ENCODE results near the gene PCSK6.

The PCSK6 gene

DNA sequence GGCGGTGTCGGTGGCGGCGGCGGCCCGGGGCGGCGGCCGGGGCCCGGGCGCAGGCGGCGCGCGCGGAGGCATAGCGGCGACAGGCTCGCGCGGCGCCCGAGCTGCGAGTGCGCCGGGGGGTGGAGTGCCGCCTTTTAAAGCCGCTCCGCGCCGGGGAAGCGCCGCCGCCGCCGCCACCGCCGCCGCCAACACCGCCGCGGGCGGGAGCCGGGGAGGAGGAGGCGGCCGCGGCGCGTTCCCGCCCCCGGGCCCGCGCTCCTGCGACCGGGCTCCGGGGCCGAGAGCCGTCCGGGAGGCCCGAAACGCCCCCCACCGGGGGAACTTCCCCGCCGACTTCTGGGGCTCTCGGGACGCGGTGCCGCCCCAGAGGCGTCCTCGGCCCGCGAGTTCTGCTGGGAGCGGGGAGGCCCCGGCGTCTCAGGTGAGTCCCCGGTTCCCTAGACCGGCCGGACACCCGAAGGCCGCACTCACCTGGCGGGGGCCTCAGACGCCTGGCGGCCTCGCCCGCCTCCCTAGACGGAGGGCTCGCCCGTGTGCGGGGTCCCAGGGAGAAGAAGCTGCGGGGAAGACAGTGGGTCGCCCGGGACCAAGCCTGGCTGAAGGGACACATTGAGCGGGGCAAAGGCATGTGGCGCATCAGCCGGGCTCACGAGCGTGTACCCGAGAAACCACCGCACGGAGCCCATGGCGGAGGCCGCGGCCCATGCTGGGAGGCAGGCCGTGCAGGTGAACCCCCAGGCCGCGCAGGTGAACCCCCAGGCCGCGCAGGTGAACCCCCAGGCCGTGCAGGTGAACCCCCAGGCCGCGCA is at the start of gene PCSK6:
Gene PCSK6, minus strand, starts transcription at position 109 of the 809 bp plus-strand sequence. Its CDS starts 37 bp downstream, at position 72.
- TF ChIP-seq GATA3 (IDR thresholded peaks at IDR 0.05; ENCODE audit: low read depth, low read length) (no peak), GATA2 (IDR thresholded peaks at IDR 0.05; ENCODE audit: low read depth, low read length) (no peak)

DNA sequence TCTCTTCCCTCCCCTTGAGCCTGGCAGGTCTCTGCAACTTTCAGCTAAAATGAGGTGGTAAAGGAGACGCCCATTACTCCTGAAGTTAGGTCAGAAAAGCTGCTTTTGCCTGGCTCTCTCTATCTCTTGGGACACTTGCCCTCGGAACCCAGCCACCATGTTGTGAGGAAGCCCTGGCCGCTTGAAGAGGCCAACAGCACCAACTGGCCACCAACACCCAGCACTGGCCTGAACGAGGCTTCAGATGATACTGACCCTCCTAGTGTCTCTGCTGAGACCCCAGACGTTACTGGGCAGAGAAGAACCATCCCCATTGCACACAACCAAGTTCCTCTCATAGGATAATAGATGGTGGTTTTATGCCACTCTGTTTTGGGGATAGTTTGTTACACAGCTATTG is 49.5 kb upstream of the PCSK6 start:
- TF ChIP-seq GATA3 (IDR thresholded peaks at IDR 0.05; ENCODE audit: low read depth, low read length) (no peak), GATA2 (IDR thresholded peaks at IDR 0.05; ENCODE audit: low read depth, low read length) (no peak)

DNA sequence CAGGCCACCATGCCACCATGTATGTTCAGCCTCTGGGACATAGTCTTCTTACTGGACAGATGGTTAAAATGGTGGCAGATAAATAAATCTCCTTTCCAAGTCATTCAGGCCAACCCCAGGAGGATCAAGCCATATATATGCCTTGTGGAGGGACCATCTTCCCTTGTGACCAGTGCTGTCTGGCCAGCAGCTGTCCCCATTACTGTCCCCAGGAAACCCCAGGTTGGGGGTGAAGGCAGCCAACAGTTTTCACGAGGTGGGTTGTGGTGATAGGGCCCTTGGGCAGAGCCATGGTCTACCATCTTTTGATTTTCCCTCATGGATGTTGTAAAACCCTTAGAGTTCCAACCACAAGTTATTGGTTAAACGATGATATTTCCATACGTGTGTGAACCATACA is 48.7 kb upstream of the PCSK6 start:
- no peak for TF ChIP-seq GATA3 (IDR thresholded peaks at IDR 0.05; ENCODE audit: low read depth, low read length)

DNA sequence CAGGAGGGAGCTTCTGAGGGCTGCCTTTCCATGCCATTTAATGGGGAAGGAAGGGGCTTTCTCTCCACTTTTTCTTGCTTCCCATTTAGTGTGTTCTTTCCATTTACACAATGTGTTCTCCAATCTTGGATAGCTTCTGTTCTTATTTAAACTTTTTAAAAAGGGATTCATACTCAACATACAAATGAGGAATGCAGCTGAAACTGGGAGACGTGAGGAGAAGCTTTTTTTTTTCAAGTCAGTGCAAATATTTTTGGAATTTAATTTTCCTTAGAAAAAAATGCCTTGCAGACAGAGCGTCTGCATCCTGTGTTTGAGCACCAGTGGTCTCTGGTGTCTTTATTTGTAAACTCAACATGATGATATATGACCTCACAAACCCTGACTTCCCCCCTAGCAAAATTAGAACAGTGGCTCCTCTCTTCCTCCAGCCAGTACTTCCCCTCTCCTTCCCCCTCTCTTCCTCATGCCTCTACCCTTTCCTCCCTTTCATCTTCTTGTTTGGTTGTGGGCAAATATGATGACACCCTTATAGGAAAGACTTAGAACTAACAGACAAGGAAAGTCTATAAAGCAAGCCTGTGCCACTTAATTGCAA is 48.1 kb upstream of the PCSK6 start:
- TF ChIP-seq GATA2 (IDR thresholded peaks at IDR 0.05; ENCODE audit: low read depth, low read length): no peak
- TF ChIP-seq GATA3 (IDR thresholded peaks at IDR 0.05; ENCODE audit: low read depth, low read length): no peak

DNA sequence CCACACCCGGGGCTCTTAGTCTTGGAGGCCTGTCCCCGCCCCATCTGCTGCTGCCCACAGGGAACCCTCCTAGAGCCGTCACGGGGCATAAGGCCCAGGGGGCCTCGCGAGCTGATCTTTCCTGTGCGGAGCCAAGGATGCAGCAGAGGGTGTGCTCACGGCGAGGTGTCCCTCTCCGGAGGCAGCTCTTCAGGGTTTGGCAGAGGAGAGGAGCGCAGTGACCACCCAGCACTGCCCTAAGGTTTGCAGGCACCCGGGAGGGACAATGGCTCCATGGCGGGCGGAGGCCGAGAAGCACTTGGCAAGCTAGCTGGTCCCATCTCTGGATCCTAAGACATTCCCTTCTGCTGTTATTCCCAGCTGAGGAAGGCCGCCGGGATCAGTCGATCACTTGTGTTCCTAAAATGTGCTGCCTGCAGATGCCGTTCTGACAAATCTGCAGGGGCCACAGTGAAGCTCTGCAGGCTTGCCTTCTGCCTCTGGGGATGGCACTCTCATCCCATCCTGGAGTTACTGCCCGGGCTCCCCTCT is 47.4 kb upstream of the PCSK6 start:
- TF ChIP-seq GATA3 (IDR thresholded peaks at IDR 0.05; ENCODE audit: low read depth, low read length) (no peak), GATA2 (IDR thresholded peaks at IDR 0.05; ENCODE audit: low read depth, low read length) (no peak)

DNA sequence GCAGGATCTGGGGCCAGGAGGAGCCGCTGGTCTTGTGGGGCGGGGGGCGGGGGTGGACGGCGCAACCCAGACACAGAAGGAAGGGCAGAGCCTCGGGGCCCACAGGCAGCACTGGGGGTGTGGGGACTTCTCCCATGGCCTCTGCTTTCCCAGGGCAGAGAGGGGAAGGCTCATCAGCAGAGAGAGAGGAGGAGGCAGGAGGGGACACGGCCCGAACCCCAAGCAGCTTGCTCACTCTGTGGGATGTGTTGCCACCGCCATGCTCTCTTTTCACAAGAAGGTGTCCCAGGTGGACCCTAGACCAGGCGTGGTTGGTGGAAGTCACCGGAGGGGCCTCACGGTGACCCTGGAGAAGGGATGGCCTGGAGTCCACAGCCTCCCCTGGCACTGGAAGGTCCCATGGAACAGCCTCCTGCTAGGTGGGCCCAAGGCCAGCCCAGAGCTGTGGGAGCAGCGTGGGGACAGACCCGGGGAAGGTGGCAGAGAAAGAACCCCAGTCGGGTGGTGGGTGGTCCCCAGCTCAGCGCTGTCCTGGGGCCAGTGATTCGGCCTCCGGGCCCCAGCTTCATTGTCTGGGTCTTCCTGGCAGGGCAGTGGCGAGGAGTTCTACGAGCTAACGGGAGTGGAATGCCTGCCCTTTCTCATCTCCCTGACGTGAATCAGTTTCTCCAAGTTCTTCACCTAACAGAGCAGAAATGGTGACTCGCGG is 46.8 kb upstream of the PCSK6 start:
- TF ChIP-seq GATA2 (IDR thresholded peaks at IDR 0.05; ENCODE audit: low read depth, low read length): no peak
- no peak for TF ChIP-seq GATA3 (IDR thresholded peaks at IDR 0.05; ENCODE audit: low read depth, low read length)

DNA sequence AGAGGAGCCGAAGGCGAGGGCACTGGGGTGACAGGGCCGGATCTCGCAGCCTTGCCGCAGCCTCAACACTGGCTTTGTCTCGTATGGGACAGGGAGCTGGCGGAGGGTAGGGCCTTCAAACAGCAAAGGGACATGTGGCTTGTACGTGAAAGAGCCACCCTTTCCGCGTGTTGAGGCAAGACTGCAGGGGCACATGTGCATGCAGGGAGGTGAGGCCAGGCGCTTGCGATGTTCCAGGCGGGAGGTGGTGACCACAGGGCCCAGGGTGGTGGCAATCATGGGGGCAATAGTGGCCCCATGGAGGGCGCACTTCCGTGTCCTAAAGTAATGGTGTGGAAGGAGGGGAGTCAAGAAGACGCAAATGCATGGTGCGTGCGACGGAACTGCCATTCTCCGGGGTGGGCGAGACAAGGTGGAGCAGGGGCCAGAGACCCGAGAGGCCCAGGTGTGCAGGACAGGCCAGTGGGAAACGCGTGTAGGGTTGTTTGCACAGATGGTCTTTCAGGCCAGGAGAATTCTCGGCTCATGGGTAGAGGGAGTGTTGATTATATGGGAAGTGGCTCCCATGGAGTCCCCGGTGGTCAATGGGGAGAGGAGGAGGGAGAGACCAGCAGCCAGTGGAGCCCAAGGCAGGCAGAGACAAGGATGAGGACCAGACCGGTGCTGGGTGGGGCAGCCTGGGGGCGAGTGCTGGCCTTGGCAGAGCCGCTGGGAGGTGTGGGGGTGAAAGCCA is 45.8 kb upstream of the PCSK6 start:
- TF ChIP-seq GATA2 (IDR thresholded peaks at IDR 0.05; ENCODE audit: low read depth, low read length): no peak
- no peak for TF ChIP-seq GATA3 (IDR thresholded peaks at IDR 0.05; ENCODE audit: low read depth, low read length)

DNA sequence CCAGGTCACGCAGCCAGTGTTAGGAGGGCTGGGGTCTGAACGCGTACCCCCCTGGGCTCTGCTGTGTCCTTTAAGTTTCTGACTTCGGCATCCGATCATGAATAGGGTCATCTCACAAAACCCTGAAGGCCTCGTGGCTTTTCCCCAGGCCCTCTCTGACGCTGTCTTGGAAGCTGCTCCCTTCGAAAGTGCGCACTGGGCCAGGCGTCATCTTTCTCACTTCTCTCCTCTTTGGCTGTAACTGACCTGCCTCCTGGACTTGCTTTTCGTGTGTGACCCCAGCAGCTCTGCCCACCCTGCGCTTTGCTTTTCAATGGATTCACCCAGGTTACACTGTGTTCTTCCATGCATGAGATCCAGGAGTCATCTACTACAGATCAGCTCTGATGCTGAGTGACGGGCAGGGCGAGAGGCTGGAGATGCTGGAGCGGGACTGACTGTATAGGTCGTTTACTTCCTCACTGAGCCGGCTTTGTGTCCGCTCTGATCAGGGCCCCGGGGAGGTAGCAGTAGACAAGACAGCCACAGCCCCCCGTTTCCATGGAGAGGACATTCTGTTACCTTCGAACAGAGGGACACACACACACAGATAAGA is 45.0 kb upstream of the PCSK6 start:
- no peak for TF ChIP-seq GATA3 (IDR thresholded peaks at IDR 0.05; ENCODE audit: low read depth, low read length)
- no peak for TF ChIP-seq GATA2 (IDR thresholded peaks at IDR 0.05; ENCODE audit: low read depth, low read length)

DNA sequence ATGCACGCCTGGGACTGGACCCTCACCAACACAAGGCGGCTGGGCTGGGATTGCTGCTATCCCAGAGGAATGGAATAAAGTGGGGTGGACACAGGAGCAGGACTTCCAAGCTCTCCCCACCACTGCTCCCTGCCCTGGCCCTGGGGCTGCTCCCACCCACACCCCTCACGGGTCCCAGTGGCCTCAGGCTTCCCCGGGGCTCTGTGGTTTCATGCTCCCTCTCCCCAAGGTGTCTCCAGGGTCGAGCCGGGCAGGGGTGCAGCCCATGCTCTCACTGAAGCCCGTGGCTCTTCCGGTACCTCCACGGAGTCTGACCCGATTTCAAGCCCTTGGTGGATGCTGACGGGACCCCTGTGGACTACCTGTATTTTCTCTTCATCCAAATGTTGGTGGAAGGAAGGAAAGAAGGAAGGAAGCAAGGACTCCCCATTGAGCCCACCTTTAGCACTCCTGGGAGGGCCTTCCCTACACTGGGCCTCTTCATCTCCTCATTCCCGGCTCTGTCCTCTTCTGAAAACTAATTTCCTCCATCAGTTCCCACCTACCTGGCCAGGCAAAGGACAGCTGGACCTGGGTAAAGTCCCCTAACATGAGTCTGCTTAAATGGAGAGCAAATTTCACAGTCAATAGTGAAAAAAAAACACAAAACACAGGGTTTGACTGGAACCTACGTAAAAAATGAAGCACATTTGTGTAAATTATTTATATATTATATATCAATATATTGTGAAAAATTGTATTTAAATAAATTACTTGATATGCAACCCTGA is 44.0 kb upstream of the PCSK6 start:
- TF ChIP-seq GATA3 (IDR thresholded peaks at IDR 0.05; ENCODE audit: low read depth, low read length): no peak
- TF ChIP-seq GATA2 (IDR thresholded peaks at IDR 0.05; ENCODE audit: low read depth, low read length): no peak

DNA sequence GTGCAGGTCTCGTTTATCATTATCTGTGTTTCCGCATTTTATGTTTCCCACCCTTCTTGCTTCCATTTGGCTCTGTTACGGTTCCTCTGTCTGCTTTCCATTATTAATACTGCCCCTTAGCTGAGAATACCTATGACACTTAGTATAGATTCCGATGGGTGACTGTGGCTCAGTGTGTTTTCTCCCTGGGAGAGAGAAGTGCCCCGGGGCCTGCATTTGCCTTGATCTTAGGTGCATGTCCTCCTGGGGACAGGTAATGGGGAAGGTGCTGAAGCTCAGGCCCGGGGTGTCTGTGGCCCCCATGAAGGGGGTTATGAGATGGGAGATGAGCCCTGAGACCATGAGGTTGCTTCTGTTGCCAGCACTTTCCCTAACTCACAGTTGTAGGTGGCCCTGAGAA is 43.4 kb upstream of the PCSK6 start:
- TF ChIP-seq GATA2 (IDR thresholded peaks at IDR 0.05; ENCODE audit: low read depth, low read length): no peak
- TF ChIP-seq GATA3 (IDR thresholded peaks at IDR 0.05; ENCODE audit: low read depth, low read length): no peak

DNA sequence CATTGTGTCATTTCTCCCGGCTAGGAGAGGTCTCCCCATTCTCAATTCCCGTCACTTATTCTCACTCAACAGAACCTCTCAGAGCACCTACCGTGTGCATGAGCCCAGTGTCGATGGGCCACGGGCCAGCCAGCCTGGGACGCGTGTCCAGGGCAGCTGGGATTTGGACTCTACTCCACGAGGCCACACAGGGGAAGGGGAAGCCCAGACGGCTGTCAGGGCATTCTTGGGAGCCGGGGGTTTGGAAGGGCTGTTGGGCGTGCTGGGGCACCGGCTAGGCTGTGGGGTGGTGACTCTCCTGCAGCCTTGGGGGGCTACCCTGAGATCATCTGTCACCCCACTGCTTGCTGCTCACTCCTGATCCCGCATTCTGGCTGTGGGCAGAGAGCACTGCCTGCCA is 41.7 kb upstream of the PCSK6 start:
- no peak for TF ChIP-seq GATA2 (IDR thresholded peaks at IDR 0.05; ENCODE audit: low read depth, low read length)
- no peak for TF ChIP-seq GATA3 (IDR thresholded peaks at IDR 0.05; ENCODE audit: low read depth, low read length)

DNA sequence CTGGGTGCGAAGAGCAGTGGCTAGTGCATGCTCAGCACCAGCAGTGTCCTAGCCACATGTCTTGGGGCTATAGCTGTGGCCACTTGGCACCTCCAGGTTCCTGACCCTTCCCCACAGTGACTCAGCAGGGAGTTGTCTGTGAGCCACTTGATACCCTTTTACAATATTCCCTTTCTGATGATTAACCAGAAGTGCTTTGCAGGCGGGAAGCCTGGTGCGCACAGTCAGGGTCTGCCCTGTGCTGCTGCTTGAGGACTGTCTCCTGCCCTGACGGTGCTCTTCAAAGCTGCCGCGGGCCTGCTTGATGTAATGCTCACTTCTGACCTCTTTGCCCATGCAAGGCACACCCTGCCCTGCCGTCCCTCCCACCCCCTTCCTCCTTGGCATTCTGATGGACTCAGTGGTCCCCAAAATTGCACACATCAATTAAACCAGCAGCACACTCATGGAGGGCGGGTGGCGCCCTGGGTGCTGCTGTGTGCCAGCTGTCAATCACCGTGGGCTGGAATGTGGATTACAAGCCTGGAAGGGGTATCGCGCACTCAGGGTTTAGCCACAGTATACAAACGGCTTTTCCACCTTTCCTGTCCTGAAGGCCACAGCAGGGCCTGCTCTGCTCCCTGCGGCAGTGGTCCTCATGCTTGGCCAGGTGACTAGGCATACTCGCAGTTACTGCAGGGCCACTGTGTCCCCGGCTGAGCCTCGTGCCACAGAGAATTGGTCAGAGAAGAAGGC is 40.9 kb upstream of the PCSK6 start:
- TF ChIP-seq GATA2 (IDR thresholded peaks at IDR 0.05; ENCODE audit: low read depth, low read length): no peak
- TF ChIP-seq GATA3 (IDR thresholded peaks at IDR 0.05; ENCODE audit: low read depth, low read length): no peak
